Vagina (tissue), 2 donors: ENCODE data around the gene COPZ1.

Experiments
- CTCF ChIP-seq, 3 experiments: fragments of 450-650 bp in 2 of 3; fragments of 200-600 bp in 1 of 3; sonication (generic) in 1 of 3; IDR thresholded peaks; one replicate each; pipeline ENCODE4 v1.5.1; 2017 to 2019; ENCODE audit warnings: antibody characterized with exemption in 3 of 3, mild to moderate bottlenecking in 2 of 3, moderate library complexity in 2 of 3
- POLR2A ChIP-seq, 2 donors: fragments of 450-650 bp; IDR thresholded peaks; one replicate each; pipeline ENCODE4 v1.6.1; 2017; ENCODE audit warnings: antibody characterized with exemption in 2 of 2, mild to moderate bottlenecking in 2 of 2, moderate library complexity in 2 of 2
- POLR2AphosphoS5 ChIP-seq, 2 donors: sonication (generic); formaldehyde crosslinking; IDR thresholded peaks; one replicate each; pipeline ENCODE4 v1.9.0; 2017; ENCODE audit warnings: antibody characterized with exemption in 2 of 2, mild to moderate bottlenecking in 2 of 2, low read depth in 1 of 2; ENCODE audit not compliant: insufficient read depth in 1 of 2

- TF ChIP-seq POLR2A (IDR thresholded peaks at IDR 0.05) (no peak), CTCF (IDR thresholded peaks at IDR 0.05) (no peak), POLR2AphosphoS5 (IDR thresholded peaks at IDR 0.05; ENCODE audit: insufficient read depth in 1 of 2, low read depth in 1 of 2) (no peak)
These were observed 62.2 kb downstream of the COPZ1 start for GRCh38 chr12:54387114-54387467.
